HG03558 (cell line): ENCODE data around the gene MARCHF3.
"Not testable (repeated sequence)": the region's sequence is repeated elsewhere in the genome, so short reads cannot be mapped to it uniquely, and the experiment has no call there.

Experiments used
- ATAC-seq: cut with Tn5 transposase; IDR thresholded peaks from one replicate; pipeline ENCODE4 v1.9.1; 2021; ENCODE audit warnings: moderate number of reproducible peaks; ENCODE audit not compliant: unreplicated experiment; ENCODE audit errors: extremely low read depth

The MARCHF3 gene

DNA sequence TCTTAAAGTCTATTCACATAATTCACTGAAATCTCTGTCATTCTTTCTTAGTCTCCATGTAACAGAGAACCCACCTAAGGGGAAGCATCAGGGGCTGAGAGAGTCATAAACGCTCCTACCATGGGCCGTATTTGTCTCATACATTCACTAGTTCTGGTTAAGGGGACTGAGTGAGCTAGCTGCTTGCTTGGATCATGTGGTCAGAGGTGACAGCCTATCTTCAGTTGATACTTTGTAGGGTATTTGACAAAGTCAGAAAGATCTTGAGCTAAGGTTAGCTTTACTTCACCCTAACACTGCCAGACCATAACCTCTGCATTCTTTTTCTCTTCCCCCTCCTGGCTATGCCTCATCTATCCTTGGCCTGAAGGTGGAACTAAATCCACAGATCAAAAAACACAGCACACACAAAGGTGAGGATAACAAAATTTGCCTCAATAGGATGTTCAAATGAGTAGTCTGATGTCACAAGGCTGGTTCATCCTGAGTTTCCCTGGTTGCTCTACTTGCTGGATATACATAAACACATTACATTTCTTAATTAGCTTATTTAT, 66.5 kb downstream of the MARCHF3 start:
- ATAC-seq = no peak

GRCh38 chr5:126961702-126962101, 68.7 kb downstream of the MARCHF3 start:
- ATAC-seq = peak; percentile 45

DNA sequence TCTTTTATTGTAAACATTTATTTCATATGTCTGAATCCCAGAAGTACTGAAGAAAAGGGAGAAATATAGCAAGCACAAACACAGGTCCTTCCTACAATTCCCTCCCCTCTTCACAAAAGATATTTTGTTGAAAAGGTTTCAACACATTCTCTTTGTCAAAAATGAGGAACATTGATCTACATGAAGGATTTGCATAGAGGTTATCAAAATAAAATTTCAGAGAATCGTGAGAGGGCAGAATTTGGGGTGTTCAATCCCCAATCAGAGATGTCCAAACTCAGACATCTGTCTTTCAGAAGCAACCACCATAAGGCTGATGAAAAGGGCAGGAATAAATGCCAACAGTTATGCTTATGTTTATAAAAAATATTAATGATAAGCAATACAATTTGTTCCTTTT, 69.2 kb downstream of the MARCHF3 start:
- ATAC-seq = no peak

DNA sequence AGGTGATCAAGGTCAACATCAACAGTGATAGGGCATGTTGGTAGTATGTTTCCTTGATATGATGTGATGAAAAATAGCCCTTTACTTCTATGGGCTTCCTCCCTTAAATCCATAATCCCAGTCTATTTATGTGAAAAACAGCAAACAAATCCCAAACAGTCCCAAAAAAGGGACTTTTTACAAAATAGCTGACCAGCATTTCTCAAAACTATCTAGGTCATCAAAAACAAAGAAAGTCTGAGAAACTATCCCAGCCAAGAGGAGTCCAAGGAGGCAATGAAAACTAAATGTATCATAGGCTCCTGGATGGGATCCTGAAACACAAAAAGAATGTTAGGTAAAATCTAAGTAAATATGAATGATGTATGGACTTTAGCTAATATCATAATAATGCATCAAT, 71.2 kb downstream of the MARCHF3 start:
- no peak for ATAC-seq

- ATAC-seq = no peak
These were observed 73.4 kb downstream of the MARCHF3 start for GRCh38 chr5:126956991-126957390.

- no peak for ATAC-seq
These were observed 75.4 kb downstream of the MARCHF3 start for GRCh38 chr5:126954981-126955380.

- no peak for ATAC-seq
These were observed 76.7 kb downstream of the MARCHF3 start for GRCh38 chr5:126953640-126954039.

GRCh38 chr5:126949475-126949874, 80.9 kb downstream of the MARCHF3 start:
- no peak for ATAC-seq

DNA sequence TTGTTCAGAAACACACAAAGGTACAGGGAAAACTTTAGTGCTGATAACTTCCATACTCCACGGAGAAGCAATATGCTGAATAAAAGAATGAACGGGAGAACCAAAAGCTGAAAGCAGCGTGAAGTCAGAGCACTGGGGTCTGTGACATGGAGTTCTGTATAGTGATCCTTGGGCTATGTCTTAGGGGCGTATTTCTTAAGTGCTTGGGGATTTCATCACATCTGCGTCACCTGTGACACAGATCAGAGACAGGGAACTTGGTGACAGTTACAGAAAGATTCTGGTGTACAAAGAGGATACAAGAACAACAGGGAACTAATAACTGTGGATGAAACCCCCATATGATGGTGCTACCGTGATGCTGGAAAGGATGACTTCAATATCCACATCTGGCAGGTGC, 81.9 kb downstream of the MARCHF3 start:
- no peak for ATAC-seq

GRCh38 chr5:126948011-126948355, 82.4 kb downstream of the MARCHF3 start:
- no peak for ATAC-seq

GRCh38 chr5:126947146-126948010, 83.0 kb downstream of the MARCHF3 start:
- ATAC-seq = peak; percentile 78

DNA sequence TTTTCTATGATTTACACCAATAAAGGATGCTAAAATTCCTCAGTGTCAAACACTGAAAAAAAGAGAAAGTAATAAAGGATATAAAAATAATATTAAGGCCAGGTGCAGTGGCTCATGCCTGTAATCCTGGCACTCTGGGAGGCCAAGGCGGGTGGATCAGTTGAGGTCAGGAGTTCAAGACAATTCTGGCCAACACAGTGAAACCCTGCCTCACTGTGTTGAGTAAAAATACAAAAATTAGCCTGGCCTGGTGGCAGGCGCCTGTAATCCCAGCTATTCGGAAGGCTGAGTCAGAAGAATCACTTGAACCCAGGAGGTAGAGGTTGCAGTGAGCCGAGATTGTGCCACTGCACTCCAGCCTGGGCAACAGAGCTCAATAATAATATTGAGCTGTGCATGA, 87.5 kb downstream of the MARCHF3 start:
- ATAC-seq = not testable (repeated sequence)

- no peak for ATAC-seq
These were observed 89.0 kb downstream of the MARCHF3 start for GRCh38 chr5:126941403-126941802.

DNA sequence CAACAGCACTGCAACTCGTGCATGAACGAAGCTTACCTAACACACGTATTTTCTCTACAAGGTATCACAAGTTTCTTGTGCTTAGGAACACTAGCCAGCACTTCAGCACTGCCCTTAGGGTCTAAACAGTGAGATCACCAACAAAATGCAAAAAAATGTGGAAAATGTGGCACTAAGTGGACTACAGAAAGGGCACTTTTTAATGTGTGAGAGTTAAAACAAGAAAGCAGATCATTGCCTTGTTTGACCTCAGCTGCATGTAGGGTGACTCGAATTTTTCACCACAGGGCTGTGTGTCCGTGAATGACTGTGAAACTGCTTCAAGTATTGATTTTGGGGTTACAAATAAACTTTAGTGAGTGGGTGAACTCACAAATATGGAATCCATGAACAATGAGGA, 90.5 kb downstream of the MARCHF3 start:
- ATAC-seq = no peak

GRCh38 chr5:126938466-126938865, 91.9 kb downstream of the MARCHF3 start:
- ATAC-seq = no peak

- no peak for ATAC-seq
These were observed 92.6 kb downstream of the MARCHF3 start for GRCh38 chr5:126937771-126938170.

DNA sequence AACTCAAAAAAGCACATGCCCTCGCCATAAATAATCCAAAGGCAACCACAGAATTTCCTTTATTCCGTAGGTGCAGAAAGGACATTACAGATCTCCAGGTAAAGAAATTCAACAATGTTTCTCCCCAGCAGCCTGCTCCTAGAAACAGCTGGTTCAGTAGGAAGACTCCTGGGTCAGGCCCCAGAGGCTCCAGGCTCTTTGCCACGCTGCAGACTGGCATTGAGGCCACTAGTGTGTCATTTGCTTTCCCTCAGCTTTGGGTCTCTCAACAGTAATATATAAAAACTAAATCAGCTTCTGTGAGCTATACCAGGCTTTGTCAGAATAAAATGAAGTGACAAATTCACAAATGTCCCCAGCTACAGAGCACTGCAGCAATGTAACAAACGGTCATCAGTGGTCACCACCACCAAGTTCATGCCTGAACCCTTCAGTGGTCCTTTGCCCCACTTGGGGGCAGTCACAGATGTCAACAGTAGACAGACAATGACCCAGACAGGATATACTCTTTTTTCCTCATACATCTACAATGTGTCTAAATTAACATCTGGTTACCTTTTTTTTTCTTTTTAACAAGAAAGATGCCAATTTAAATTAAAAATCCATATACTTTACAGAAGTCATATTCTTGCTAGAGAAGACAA, 93.5 kb downstream of the MARCHF3 start:
- no peak for ATAC-seq

DNA sequence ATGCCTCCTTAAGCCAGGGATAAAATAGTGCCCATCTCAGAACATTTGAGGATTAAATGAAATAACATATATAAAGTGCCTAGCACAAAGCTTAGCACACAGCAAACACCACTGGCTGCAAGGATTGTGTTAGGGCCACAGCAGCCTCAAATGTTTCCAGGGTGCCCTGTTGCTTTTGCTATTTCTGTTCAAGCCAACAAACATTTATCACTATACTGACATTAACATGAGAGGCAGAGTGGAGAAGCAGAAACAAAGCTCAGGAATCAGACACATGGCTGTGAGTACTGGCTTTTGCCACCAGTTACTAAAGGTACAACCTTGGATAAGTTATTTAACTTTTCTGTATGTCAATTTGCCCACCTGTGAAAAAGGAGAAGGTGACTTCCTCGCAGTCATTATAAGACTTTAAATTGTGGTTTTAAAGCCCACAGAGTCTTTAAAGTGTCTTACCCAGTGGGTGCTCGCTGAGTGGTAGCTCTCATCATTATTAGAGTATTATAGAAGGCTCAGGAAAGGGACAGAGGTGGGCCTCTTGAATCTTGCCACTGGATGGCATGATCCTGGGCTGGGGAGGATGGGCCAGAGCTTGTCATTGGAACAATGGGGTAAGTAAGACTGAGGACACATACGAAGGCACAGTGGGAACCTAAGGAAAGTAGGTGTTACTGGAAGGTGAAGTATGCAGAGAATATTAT, 98.2 kb downstream of the MARCHF3 start:
- ATAC-seq = no peak

DNA sequence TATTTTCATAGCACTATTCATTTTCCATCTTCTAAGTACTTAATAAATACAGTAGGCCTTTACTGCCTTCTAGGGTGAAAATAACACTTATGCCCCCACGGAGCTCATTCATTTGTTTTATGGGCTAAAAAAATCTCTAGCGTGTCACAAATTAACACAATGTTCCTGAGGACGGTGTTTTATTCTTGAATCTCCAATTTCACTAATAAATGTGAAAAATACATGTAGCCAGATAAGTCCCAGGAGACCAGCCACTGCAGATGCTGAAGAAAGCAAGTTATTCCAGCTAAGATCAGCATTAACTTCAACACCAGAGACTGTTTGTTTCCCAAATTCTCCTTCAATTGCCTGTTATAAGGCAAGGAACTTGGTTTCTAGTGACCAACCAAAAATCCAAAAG, 102.3 kb downstream of the MARCHF3 start:
- no peak for ATAC-seq

GRCh38 chr5:126927429-126927828, 102.9 kb downstream of the MARCHF3 start:
- no peak for ATAC-seq

- no peak for ATAC-seq
These were observed 104.2 kb downstream of the MARCHF3 start for GRCh38 chr5:126926187-126926586.
